Measurements from ENCODE around the gene USP15. TPM values are rescaled to one million over a fixed set of nuclear protein-coding genes. Genes with fewer than 3 reads are reported as not detected.
"Not testable (repeated sequence)": the region's sequence is repeated elsewhere in the genome, so short reads cannot be mapped to it uniquely, and the experiment has no call there.

The USP15 gene
- total and polyA plus RNA-seq, 2 of the 8 experiments (the other 6 are each of a cell fraction or from before 2014, with no cell fraction given) = 12.7 to 38.6 TPM

- H3K79me1 ChIP-seq (ENCODE audit: low read depth, low read length); H4K5ac ChIP-seq (ENCODE audit: insufficient read length, low read depth, low read length): not testable (repeated sequence)
Observed at GRCh38 chr12:62368430-62369223, 108.4 kb downstream of the USP15 start.

More at GRCh38 chr12:62368430-62369223, 108.4 kb downstream of the USP15 start:
- H3K79me2 ChIP-seq (ENCODE audit: control insufficient read depth in 1 of 2, insufficient read depth in 2 of 2, low read length in 2 of 2); CTCF ChIA-PET (ENCODE audit: partially characterized antibody); H2BK5ac ChIP-seq (ENCODE audit: low read depth, low read length); H2BK12ac ChIP-seq (ENCODE audit: low read depth, low read length); H3K27me3 ChIP-seq (replicated peaks in 1 of 4; ENCODE audit: control insufficient read depth in 3 of 4, extremely low read depth in 1 of 4, insufficient read depth in 3 of 4, low read length in 3 of 4); H3K9me3 ChIP-seq (ENCODE audit: insufficient read depth in 2 of 2, low read depth in 1 of 2, low read length in 1 of 2); H3K4ac ChIP-seq (replicated peaks; ENCODE audit: insufficient read length, low read depth, low read length); H3K9ac ChIP-seq (replicated peaks in 1 of 4; ENCODE audit: extremely low read depth in 1 of 4, low read depth in 3 of 4, low read length in 3 of 4); H3K4me3 ChIP-seq (ENCODE audit: extremely low read depth in 1 of 4, insufficient read depth in 2 of 4, low read depth in 3 of 4, low read length in 4 of 4); H2AK5ac ChIP-seq (ENCODE audit: low read depth, low read length); H3K36me3 ChIP-seq (ENCODE audit: control insufficient read depth in 2 of 4, insufficient read depth in 4 of 4, low read length in 3 of 4); H3K18ac ChIP-seq (ENCODE audit: extremely low read depth, low read length); H2AFZ ChIP-seq (ENCODE audit: low read length); H3K4me2 ChIP-seq (ENCODE audit: insufficient read depth in 1 of 2, low read depth in 2 of 2, low read length in 2 of 2); H4K8ac ChIP-seq (ENCODE audit: extremely low read depth, insufficient read depth, low read length); H3K4me1 ChIP-seq (replicated peaks in 1 of 4; ENCODE audit: control insufficient read depth in 3 of 4, insufficient read depth in 4 of 4, low read length in 3 of 4); H3K23ac ChIP-seq (ENCODE audit: insufficient read length); H2BK15ac ChIP-seq (ENCODE audit: low read length); FAIRE-seq; H2BK20ac ChIP-seq (ENCODE audit: low read length); H4K20me1 ChIP-seq (replicated peaks in 1 of 2; ENCODE audit: control insufficient read depth in 1 of 2, insufficient read depth in 2 of 2, low read length in 2 of 2); H3K56ac ChIP-seq (replicated peaks; ENCODE audit: insufficient read length, low read depth, low read length); DNase-seq (ENCODE audit: low read depth in 1 of 2, low spot score in 2 of 2); H2BK120ac ChIP-seq (replicated peaks; ENCODE audit: low read depth, low read length); H4K91ac ChIP-seq (replicated peaks; ENCODE audit: insufficient read length, low read length); H3K27ac ChIP-seq (ENCODE audit: low read depth, low read length); H3K23me2 ChIP-seq (ENCODE audit: low read depth, low read length); H3K14ac ChIP-seq (ENCODE audit: insufficient read length): not testable (repeated sequence)
- 89% methylated on average over 3 of the region's 3 CpGs; no CpG with 5 or more reads in 1 of the 2 experiments for WGBS, 2 experiments (ENCODE audit: extremely low coverage in 1 of 2, insufficient coverage in 1 of 2, insufficient read length in 1 of 2, insufficient replicate concordance in 2 of 2, low coverage in 1 of 2, low lambda C conversion rate in 2 of 2, missing lambda C conversion rate in 1 of 2)
- TF ChIP-seq CEBPB (IDR thresholded peaks at IDR 0.05; ENCODE audit: low read depth, low read length) = peak; percentile 35; the same call in 1 of the 2 replicates
- POLR2A ChIA-PET (ENCODE audit: partially characterized antibody) = interaction anchor here (1.0 kb wide), 1 partner anchor 108 kb away, joined by 3 read pairs; the partner anchor contains the start of gene USP15

Measured in H1 (cell line).